Measurements from ENCODE around the gene RSPRY1.

DNA sequence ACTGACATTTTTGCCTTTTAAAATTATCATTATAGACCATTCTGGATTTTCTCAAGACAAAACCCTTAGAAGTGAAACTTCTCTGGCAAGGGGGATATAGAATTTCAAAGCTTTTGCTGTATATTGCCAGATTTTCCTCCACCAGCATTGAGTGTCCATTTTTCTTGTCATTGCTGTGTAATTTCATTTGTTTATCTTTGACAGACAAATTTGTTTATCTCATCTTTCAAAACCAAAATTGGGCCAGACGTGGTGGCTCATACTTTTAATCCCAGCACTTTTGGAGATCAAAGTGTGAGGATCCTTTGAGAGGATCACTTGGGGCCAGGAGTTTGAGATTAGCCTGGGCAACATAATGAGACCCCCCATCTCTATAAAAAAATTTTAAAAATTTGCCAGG, 43.0 kb downstream of the RSPRY1 start:
- TF ChIP-seq POLR2A (IDR thresholded peaks at IDR 0.05) = no peak
- TF ChIP-seq, protein P1, sequence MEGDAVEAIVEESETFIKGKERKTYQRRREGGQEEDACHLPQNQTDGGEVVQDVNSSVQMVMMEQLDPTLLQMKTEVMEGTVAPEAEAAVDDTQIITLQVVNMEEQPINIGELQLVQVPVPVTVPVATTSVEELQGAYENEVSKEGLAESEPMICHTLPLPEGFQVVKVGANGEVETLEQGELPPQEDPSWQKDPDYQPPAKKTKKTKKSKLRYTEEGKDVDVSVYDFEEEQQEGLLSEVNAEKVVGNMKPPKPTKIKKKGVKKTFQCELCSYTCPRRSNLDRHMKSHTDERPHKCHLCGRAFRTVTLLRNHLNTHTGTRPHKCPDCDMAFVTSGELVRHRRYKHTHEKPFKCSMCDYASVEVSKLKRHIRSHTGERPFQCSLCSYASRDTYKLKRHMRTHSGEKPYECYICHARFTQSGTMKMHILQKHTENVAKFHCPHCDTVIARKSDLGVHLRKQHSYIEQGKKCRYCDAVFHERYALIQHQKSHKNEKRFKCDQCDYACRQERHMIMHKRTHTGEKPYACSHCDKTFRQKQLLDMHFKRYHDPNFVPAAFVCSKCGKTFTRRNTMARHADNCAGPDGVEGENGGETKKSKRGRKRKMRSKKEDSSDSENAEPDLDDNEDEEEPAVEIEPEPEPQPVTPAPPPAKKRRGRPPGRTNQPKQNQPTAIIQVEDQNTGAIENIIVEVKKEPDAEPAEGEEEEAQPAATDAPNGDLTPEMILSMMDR (IDR thresholded peaks at IDR 0.05) = no peak
